Measurements from ENCODE around the gene MED29.

MED29 gene

GRCh38 chr19:39423258-39424086 lies 32.3 kb downstream of the MED29 start:
- no peak overlapping the region for H3K27ac ChIP-seq
- no peak for DNase-seq
- H3K27me3 ChIP-seq (ENCODE audit: insufficient read depth, low read depth, severe bottlenecking): no peaks in the 10 kb centered on the region
- H3K4me3 ChIP-seq (ENCODE audit: low read depth, low read length): no peak overlapping the region
- TF ChIP-seq, protein P1, sequence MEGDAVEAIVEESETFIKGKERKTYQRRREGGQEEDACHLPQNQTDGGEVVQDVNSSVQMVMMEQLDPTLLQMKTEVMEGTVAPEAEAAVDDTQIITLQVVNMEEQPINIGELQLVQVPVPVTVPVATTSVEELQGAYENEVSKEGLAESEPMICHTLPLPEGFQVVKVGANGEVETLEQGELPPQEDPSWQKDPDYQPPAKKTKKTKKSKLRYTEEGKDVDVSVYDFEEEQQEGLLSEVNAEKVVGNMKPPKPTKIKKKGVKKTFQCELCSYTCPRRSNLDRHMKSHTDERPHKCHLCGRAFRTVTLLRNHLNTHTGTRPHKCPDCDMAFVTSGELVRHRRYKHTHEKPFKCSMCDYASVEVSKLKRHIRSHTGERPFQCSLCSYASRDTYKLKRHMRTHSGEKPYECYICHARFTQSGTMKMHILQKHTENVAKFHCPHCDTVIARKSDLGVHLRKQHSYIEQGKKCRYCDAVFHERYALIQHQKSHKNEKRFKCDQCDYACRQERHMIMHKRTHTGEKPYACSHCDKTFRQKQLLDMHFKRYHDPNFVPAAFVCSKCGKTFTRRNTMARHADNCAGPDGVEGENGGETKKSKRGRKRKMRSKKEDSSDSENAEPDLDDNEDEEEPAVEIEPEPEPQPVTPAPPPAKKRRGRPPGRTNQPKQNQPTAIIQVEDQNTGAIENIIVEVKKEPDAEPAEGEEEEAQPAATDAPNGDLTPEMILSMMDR (IDR thresholded peaks at IDR 0.05; ENCODE audit: low read depth, low read length): no peak
- peaks cover 58% of the 10 kb centered on the region for H3K36me3 ChIP-seq
- H3K9me3 ChIP-seq (ENCODE audit: severe bottlenecking): no peaks in the 10 kb centered on the region

DNA sequence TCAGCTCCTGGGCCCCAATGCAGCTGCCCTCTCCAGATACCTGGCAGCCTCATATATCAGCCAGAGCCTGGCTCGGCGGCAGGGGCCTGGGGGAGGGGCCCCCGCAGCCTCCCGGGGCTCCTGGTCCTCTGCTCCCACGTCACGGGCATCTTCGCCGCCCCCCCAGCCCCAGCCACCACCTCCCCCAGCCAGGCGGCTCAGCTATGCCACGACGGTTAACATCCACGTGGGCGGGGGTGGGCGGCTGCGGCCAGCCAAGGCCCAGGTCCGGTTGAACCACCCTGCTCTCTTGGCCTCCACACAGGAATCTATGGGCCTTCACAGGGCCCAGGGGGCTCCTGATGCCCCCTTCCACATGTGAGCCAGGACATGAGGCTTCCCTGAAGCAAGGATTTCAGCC lies 33.8 kb downstream of the MED29 start:
- Histone ChIP-seq H3K27me3 (ENCODE audit: insufficient read depth, low read depth, severe bottlenecking) (no peaks in the 10 kb centered on the region), H3K36me3 (peaks cover 43% of the 10 kb centered on the region), H3K9me3 (ENCODE audit: severe bottlenecking) (no peaks in the 10 kb centered on the region), H3K27ac (no peak overlapping the region), H3K4me3 (ENCODE audit: low read depth, low read length) (no peak overlapping the region)
- no peak for DNase-seq
- TF ChIP-seq, protein P1 (IDR thresholded peaks at IDR 0.05; ENCODE audit: low read depth, low read length): no peak

DNA sequence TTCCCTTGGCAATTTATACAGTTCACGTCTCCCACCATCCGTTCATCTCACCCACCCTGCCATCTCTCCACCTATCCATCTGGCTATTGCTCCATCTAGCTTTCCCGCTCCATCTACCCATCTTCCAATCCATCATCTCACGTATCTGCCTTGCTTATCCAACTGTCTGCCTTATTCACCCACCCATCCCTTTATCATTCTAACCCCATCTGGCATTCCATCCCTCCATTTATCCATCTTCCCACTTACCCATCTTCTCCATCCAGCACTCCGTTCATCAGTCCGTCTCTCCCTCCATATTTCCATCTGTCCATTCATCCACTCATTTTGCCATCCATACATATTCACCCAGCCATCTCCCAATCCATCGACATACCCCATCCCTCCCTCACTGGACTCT lies 34.6 kb downstream of the MED29 start:
- no peak overlapping the region for H3K27ac ChIP-seq
- no peaks in the 10 kb centered on the region for H3K27me3 ChIP-seq (ENCODE audit: insufficient read depth, low read depth, severe bottlenecking)
- no peaks in the 10 kb centered on the region for H3K9me3 ChIP-seq (ENCODE audit: severe bottlenecking)
- TF ChIP-seq, protein P1 (IDR thresholded peaks at IDR 0.05; ENCODE audit: low read depth, low read length): no peak
- no peak for DNase-seq
- H3K36me3 ChIP-seq: peaks cover 38% of the 10 kb centered on the region
- no peak overlapping the region for H3K4me3 ChIP-seq (ENCODE audit: low read depth, low read length)

DNA sequence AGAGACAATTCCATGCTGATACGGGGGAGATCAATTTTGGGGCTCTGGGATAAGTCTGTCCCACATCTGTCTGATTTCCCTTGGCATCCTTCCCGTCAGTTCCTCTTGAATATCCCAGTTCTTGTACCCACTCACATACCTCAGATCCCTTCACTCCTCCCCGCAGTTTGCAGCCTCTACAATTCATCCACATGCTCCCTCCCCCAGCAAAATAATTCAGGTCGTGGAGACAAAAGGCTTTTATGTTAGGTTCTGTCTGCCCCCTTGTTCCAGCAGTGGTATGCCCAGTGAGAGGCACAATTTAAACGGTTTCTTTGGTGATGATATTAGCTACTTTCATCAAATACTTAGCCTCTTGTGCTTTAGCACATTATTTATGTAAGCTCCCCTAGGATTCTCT lies 35.0 kb downstream of the MED29 start:
- Histone ChIP-seq H3K27me3 (ENCODE audit: insufficient read depth, low read depth, severe bottlenecking) (no peaks in the 10 kb centered on the region), H3K4me3 (ENCODE audit: low read depth, low read length) (no peak overlapping the region), H3K9me3 (ENCODE audit: severe bottlenecking) (no peaks in the 10 kb centered on the region), H3K36me3 (peaks cover 38% of the 10 kb centered on the region), H3K27ac (no peak overlapping the region)
- DNase-seq: no peak
- TF ChIP-seq, protein P1 (IDR thresholded peaks at IDR 0.05; ENCODE audit: low read depth, low read length): no peak

DNA sequence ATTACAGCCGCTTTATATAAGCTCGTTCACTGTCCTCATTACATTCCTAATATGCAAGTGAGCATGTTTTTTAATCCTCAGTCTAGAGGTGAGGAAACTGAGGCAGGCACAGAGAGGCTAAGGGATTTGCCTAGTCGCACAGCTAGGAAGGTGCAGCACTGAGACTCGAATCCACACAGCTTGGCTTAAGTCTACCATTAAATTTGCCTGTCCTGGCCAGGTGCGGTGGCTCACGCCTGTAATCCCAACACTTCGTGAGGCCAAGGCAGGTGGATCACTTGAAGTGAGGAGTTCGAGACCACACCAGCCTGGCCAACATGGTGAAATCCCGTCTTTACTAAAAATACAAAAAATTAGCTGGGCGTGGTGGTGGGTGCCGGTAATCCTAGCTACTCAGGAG lies 36.5 kb downstream of the MED29 start:
- H3K36me3 ChIP-seq: peaks cover 38% of the 10 kb centered on the region
- TF ChIP-seq, protein P1 (IDR thresholded peaks at IDR 0.05; ENCODE audit: low read depth, low read length): no peak
- no peak overlapping the region for H3K27ac ChIP-seq
- no peak overlapping the region for H3K4me3 ChIP-seq (ENCODE audit: low read depth, low read length)
- no peaks in the 10 kb centered on the region for H3K27me3 ChIP-seq (ENCODE audit: insufficient read depth, low read depth, severe bottlenecking)
- DNase-seq: no peak
- no peaks in the 10 kb centered on the region for H3K9me3 ChIP-seq (ENCODE audit: severe bottlenecking)

All from WERI-Rb-1 (cell line).